ENCODE data around the gene HES5. TPM values are rescaled to one million over a fixed set of nuclear protein-coding genes. Genes with fewer than 3 reads are reported as not detected.
"Not testable (repeated sequence)": the region's sequence is repeated elsewhere in the genome, so short reads cannot be mapped to it uniquely, and the experiment has no call there.

HES5 gene
- polyA plus RNA-seq, 3 donors = not detected

DNA sequence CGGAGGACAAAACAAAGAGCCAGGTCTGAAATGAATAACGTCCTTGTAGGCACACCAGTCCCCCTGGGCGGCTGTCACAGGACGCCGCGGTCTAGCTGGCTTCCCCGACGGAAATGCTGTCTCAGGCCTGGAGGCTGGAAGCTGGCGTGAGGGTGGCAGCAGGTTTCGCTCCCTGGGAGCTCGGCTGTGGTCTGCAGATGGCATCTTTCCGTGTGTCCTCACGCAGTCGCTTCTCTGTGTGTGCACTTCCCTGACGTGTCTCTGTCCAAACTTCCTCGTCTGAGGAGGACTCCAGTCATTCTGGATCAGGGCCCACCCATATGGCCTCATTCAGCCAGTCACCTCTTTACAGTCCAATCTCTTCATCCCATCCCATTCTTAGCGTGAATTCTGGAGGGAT, 40.3 kb upstream of the HES5 start:
- TF ChIP-seq, protein P1, sequence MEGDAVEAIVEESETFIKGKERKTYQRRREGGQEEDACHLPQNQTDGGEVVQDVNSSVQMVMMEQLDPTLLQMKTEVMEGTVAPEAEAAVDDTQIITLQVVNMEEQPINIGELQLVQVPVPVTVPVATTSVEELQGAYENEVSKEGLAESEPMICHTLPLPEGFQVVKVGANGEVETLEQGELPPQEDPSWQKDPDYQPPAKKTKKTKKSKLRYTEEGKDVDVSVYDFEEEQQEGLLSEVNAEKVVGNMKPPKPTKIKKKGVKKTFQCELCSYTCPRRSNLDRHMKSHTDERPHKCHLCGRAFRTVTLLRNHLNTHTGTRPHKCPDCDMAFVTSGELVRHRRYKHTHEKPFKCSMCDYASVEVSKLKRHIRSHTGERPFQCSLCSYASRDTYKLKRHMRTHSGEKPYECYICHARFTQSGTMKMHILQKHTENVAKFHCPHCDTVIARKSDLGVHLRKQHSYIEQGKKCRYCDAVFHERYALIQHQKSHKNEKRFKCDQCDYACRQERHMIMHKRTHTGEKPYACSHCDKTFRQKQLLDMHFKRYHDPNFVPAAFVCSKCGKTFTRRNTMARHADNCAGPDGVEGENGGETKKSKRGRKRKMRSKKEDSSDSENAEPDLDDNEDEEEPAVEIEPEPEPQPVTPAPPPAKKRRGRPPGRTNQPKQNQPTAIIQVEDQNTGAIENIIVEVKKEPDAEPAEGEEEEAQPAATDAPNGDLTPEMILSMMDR (IDR thresholded peaks at IDR 0.05) = no peak
- no peaks in the 10 kb centered on the region for H4K20me1 ChIP-seq (ENCODE audit: insufficient read depth, low read length)
- no peak overlapping the region for H3K4me3 ChIP-seq (replicated peaks in 1 of 3; ENCODE audit: low read depth in 2 of 3, low read length in 3 of 3)
- H3K9me3 ChIP-seq (replicated peaks in 1 of 2; ENCODE audit: control insufficient read depth in 1 of 2, insufficient read depth in 1 of 2, low read length in 2 of 2) = peaks cover 10 to 14% of the 10 kb centered on the region in 2 donors
- no peak overlapping the region for H3K27ac ChIP-seq (ENCODE audit: low read depth in 1 of 2, low read length in 2 of 2)
- peaks cover 2 to 6% of the 10 kb centered on the region in 2 donors for H3K4me1 ChIP-seq (ENCODE audit: control insufficient read depth in 1 of 2, insufficient read depth in 2 of 2, low read length in 2 of 2)
- peaks cover 3% of the 10 kb centered on the region in 2 donors for H3K36me3 Mint-ChIP-seq
- H3K36me3 ChIP-seq (replicated peaks in 1 of 2; ENCODE audit: control insufficient read depth in 1 of 2, insufficient read depth in 2 of 2, low read length in 2 of 2) = no peaks in the 10 kb centered on the region
- no peak overlapping the region for H3K9ac ChIP-seq (ENCODE audit: insufficient read depth, low read length, poor library complexity, severe bottlenecking)
- H2AFZ ChIP-seq (ENCODE audit: insufficient read depth, low read depth, low read length, poor library complexity, severe bottlenecking) = no peak overlapping the region
- peak overlapping the region in 2 of 7 donors; percentile 18 to 71 for H3K27ac Mint-ChIP-seq
- H3K27me3 ChIP-seq (ENCODE audit: control insufficient read depth in 2 of 2, insufficient read depth in 2 of 2, low read length in 2 of 2) = no peaks in the 10 kb centered on the region
- no peaks in the 10 kb centered on the region for H3K79me2 ChIP-seq (ENCODE audit: insufficient read depth, low read length)
- H3K4me1 Mint-ChIP-seq = peaks cover 10% of the 10 kb centered on the region
- intact Hi-C loops (cut with micrococcal nuclease) = no loop called here
- H3K27me3 Mint-ChIP-seq (ENCODE audit: low read depth in 3 of 3) = peaks cover 0 to 26% (median 8%) of the 10 kb centered on the region in 3 donors
- H3K9me3 Mint-ChIP-seq = peaks cover 7 to 16% (median 12%) of the 10 kb centered on the region in 7 donors
- DNase-seq = peak in 2 of 3 donors; percentile 36 to 70
- WGBS (ENCODE audit: insufficient coverage) = 71% methylated on average over 16 of the region's 17 CpGs
- H3K4me3 Mint-ChIP-seq = peak overlapping the region; percentile 24 to 47
- H3K4me2 ChIP-seq (replicated peaks; ENCODE audit: extremely low read depth, low read length, poor library complexity, severe bottlenecking) = no peak overlapping the region

DNA sequence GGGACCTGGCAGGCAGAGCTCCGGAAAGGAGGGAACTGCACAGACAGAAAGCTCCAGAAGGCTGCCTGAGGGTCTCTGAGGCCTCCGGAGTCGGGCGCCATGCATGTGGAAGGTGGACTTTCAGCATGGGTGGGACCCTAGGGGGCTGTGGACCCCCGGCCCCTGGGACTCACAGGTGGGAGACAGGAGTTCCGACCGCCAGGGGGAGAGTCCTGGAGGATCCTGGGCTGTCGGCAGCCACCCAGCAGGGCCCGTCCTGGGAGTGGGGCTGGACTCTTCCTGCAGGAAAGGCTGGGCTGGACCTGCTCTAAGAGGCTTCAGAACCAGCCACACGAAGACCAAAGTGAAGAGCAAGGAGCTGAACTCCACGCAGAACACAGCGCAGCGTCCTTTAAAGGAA, 39.6 kb upstream of the HES5 start:
- H3K27ac Mint-ChIP-seq; intact Hi-C loops (cut with micrococcal nuclease); H3K36me3 Mint-ChIP-seq; H3K79me2 ChIP-seq (ENCODE audit: insufficient read depth, low read length); H4K20me1 ChIP-seq (ENCODE audit: insufficient read depth, low read length); H3K4me2 ChIP-seq (replicated peaks; ENCODE audit: extremely low read depth, low read length, poor library complexity, severe bottlenecking); H3K4me1 ChIP-seq (ENCODE audit: control insufficient read depth in 1 of 2, insufficient read depth in 2 of 2, low read length in 2 of 2); H3K27me3 ChIP-seq (ENCODE audit: control insufficient read depth in 2 of 2, insufficient read depth in 2 of 2, low read length in 2 of 2); H3K4me3 ChIP-seq (replicated peaks in 1 of 3; ENCODE audit: low read depth in 2 of 3, low read length in 3 of 3); H3K9ac ChIP-seq (ENCODE audit: insufficient read depth, low read length, poor library complexity, severe bottlenecking); H3K4me1 Mint-ChIP-seq; H3K36me3 ChIP-seq (replicated peaks in 1 of 2; ENCODE audit: control insufficient read depth in 1 of 2, insufficient read depth in 2 of 2, low read length in 2 of 2); H2AFZ ChIP-seq (ENCODE audit: insufficient read depth, low read depth, low read length, poor library complexity, severe bottlenecking); DNase-seq; H3K27ac ChIP-seq (ENCODE audit: low read depth in 1 of 2, low read length in 2 of 2): not testable (repeated sequence)
- Mint-ChIP-seq H3K4me3 (peak overlapping the region in 1 of 2 donors; percentile 47), H3K27me3 (ENCODE audit: low read depth in 3 of 3) (peaks cover 2 to 30% (median 8%) of the 10 kb centered on the region in 3 donors), H3K9me3 (peaks cover 7 to 16% (median 12%) of the 10 kb centered on the region in 7 donors)
- 90% methylated on average over 10 of the region's 13 CpGs for WGBS (ENCODE audit: insufficient coverage)
- peaks cover 10 to 14% of the 10 kb centered on the region in 2 donors for H3K9me3 ChIP-seq (replicated peaks in 1 of 2; ENCODE audit: control insufficient read depth in 1 of 2, insufficient read depth in 1 of 2, low read length in 2 of 2)
